Medulla oblongata (tissue), 1 donor: ENCODE measurements around the gene CNDP2.

Source experiments
- DNase-seq: peaks from one replicate; pipeline ENCODE4 v3.0.0-alpha.2; 2015; ENCODE audit errors: extremely low spot score

The CNDP2 gene

GRCh38 chr18:74495581-74496507 lies at the start of gene CNDP2:
Gene CNDP2, plus strand, starts transcription at chr18:74496363. Its CDS starts 3,611 bp downstream, at chr18:74499974.
- DNase-seq, result peak; percentile 100

DNA sequence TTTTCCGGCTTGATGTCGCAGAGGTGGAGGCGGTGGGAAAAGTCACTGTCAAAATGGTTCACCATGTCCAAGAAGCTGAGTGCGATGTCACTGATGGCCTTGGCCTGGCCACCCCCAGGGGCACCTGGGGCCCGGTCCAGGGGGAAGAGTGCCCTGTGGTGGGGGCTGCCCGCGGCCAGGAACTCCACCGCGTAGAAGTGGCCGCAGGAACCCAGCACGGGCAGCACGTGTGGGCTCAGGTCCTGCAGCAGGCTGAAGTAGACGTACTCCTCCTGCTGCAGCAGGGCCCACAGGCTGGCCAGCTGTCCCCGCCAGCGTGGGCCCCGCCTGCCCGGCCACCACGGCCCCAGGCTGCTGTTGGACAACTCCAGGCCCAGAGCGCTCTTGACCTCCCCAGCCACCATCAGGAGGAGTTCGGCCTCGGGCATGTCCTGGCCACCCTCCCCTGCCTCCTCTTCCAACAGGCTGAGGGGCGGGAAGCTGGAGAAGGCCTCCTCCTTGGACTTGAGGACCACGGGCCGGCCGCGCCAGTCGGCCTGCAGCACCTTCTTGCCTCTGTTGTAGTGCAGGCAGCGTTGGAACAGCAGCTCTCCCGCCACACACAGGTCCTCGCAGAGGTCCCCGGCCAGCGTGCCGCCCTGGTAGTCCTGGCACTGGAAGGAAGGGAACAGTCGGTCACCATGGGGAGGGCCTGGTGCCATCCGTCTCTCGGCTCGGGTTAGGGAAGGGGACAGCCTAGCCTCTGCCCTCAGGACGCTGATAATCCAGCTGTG lies 49.3 kb upstream of the CNDP2 start:
- DNase-seq, result no peak

DNA sequence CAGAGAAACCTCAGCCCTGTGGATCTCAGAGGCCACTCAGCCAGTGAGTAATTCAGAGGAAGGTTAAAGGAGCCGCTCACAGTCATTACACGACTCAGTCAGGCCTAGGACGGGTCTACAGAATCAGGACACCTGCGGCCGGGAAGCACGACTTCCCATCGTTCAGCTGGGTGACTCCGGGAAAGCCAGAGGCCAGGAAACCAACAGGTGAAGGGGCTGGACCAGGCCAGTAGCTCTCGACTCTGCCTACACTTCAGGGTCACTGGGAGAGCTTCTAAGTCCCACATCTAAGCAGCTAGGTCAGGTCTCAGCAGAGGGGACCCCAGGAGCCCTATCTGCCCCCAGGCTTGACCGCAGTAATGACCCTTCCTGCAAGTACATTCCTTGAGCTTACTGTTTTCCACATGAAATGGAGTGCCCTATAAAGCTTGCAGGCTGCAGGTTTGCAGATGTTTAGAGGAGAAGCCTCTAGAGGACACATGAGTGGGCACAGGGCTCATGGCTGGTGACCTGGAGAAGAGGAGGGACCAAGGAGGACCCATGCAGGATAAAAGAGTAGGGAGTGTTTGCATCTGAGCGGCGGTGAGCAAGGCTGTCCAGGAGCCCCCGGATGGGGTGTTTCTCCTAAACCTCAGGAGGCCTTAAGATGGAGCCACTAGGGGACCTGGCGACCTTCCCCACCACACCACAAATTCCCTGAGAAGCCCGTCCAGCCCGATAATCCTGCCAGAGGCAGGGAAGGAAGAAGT lies 48.6 kb upstream of the CNDP2 start:
- no peak for DNase-seq

DNA sequence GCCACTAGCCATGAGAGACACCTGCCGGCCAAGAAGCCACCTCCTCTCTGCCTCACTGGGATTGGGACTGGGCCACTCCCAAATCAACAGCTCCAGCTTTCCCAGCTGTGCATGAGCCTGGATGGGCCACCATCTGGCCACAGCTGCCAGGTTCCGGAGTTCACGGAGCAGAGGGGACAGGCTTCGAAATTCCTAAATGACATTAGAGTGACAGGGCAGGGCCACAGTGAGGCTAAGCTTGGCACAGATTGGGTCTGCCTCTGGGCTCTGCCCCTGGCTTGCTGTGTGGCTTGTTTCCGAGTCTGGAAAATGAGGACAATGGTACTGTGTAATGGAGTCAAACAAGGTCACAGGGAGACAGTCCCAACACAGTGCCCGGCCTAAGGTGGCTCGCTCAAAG lies 45.5 kb upstream of the CNDP2 start:
- DNase-seq, result peak; percentile 89

DNA sequence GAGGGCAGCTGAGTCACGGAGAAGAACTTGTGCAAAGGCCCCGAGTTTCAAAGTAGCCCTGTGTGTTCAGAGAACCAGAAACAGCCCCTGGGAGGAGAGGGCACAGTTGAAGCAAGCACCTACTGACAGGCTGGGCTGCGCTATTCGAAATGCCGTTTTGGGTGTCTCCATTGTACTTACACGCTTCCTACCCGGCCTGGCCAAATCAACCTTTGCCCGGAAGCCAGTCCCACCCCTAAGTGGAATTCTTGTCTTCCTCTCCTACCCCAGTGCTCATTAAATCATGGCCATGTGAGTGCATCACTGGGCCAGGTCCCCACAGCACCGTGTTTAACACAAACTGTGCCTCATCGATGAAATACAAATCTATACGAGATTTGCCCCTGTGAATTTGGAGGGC lies 45.0 kb upstream of the CNDP2 start:
- no peak for DNase-seq

DNA sequence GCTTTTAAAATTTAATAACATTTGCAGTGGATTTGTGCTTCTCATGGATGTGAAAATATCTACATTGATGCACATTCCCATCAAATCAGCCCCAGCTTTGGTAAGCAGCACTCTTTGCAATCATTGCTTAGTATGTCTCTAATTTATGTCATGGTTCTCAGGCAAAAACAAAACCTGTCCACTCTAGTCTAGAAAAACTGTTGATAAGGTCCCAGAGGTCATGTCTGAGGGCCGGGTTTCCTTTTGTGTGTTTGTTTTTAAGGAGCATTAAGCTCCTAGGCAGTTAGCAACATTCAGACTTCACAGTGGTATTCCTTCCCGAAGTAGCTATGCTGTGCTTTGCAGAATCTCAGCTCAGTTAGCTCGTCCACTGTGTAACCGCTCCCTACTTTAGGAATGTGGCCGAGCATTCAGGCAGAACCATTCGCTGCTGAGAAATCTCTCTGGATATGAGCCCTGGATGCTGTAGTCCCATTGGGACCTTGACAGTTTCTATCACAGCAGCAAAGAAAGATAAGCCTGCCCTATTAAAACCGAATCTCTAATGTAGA lies 43.1 kb upstream of the CNDP2 start:
- no peak for DNase-seq

GRCh38 chr18:74453642-74454198 lies 42.4 kb upstream of the CNDP2 start:
- DNase-seq, result no peak

GRCh38 chr18:74454279-74454751 lies 41.8 kb upstream of the CNDP2 start:
- peak; percentile 91 for DNase-seq

DNA sequence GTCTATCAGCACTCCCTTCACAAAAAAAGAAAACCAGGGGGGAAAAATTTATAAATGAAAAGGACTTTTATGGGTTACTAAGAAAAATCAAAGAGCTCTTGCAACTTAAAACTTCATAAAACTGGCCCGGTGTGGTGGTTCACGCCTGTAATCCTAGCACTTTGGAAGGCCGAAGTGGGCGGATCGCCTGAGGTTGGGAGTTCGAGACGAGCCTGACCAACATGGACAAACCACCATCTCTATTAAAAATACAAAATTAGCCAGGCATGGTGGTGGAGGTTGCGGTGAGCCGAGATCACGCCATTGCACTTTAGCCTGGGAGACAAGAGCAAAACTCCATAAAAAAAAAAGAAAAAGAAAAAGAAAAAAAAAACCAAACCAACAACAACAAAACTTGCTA lies 40.8 kb upstream of the CNDP2 start:
- no peak for DNase-seq

DNA sequence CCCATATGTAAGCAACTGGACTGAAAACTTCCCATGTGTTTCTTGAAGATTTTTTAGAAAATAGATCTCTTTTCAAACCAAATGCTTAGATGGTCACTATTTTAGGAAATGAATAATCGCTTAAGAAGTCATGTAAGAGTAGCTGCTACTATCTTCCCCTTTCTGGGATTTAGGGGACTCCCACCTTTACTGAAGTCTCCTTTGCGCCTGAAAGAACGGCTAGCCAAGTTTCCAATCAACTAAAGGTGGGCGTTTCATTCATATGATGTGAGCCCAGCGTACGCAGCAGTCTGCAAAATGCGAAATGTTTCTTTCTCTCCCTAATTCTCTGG lies 40.2 kb upstream of the CNDP2 start:
- DNase-seq, result no peak

GRCh38 chr18:74456349-74457042 lies 39.7 kb upstream of the CNDP2 start:
- no peak for DNase-seq

DNA sequence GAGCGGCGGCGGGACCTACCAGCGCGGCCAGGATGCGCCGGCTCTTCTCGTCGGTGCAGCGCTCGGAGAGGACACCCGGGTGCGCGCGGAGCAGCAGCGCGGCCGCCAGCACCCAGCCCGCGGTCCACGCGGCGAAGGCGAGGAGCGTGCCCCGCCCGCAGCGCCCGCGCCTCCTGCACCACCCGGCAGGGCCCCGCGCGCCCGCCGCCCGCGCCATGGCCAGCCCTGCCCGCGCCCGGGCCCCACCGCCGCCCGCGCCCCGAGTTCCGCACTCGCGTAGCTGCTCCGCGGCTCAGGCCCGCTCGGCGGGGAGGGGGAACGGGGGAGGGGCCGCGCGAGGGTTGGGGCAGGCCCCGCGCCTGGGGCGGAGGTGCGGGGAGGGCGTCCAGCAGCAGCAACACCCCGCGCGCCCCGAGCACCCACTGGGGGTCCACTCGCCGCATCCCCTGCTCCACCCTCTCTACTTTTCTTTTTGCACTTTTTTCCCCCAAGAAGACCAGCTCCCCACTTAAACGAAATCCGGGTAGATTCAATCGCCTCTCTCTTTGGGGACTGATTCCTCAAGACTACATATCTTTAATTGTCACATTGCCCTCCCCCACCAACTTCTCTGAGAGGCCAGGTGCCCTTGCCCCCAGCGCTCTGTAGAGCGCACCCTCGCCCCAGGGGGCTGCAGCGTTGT lies 39.0 kb upstream of the CNDP2 start, which contains the start of gene DIPK1C:
DIPK1C (minus strand) TSS at position 266 of the 682 bp plus-strand sequence; CDS start at position 217, 49 bp downstream.
- peak; percentile 49 for DNase-seq

DNA sequence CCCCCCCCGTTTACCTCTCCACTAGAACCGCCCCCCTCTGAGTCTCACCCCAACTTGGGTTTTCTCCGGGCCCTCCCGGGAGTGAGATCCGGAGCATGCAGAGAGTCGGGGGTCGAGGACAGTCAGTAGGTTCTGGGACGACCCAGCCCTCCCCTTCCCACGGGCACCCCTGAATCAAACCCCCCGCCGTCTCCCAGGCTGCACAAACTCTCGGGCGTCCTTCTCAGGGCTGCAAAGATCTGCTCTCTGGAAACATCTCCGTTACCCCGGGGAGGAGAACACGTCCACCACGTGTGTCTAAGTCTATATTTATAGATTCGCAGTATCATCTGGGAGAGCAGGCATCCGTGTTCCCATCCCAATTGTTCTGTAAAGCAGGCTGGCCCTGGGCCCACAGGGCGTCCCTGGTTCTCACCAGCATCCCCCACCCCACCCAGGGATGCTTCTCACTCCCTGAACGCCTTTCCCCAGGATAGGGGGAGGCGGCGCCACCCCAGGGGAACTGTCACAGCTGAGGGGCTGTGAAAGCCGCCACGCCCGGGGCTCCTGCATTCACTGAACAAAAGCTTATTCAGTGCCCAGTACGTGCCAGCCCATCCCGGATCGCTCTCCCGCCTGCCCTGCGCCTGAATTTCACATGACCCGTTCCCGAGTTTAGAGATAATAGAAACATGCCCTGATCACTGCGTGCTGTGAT lies 38.3 kb upstream of the CNDP2 start:
- peak; percentile 84 for DNase-seq

GRCh38 chr18:74459889-74460288 lies 36.3 kb upstream of the CNDP2 start:
- peak; percentile 46 for DNase-seq

GRCh38 chr18:74460825-74461224 lies 35.3 kb upstream of the CNDP2 start:
- no peak for DNase-seq

DNA sequence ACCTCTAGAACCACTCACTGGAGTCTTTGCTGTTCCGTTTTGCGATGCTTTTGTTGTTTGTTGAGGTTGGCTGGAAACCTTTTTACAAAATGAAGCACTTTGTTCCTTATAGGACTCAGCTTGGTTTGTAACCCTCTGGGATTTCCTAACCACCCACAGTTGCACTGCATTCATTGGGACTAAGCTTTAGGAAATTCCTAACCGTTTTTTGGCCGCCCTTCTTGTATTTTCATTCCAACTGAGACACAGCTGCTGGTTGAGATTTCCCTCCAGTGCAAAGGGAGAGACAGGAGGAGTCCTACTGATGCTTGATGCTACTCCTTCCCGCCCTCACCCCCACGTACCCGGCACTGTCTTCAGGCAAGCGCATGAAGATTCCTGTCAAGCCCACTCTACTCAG lies 32.9 kb upstream of the CNDP2 start:
- DNase-seq, result no peak

GRCh38 chr18:74463983-74464382 lies 32.2 kb upstream of the CNDP2 start:
- DNase-seq, result no peak

DNA sequence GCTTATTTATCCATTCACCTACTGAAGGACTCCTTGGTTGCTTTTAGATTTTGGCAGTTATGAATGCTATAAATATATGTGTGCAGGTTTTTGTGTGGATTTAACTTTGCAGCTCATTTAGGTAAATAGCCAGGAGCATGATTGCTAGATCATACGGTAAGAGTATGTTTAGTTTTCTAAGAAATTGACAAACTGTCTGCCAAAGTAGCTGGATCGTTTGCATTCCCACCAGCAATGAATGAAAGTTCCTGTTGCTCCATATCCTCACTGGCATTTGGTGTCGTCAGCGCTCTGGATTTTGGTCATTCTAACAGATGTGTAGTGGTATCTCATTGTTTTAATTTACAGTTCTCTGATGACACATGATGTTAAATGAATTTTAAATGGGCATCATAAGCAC lies 30.4 kb upstream of the CNDP2 start:
- DNase-seq, result no peak

DNA sequence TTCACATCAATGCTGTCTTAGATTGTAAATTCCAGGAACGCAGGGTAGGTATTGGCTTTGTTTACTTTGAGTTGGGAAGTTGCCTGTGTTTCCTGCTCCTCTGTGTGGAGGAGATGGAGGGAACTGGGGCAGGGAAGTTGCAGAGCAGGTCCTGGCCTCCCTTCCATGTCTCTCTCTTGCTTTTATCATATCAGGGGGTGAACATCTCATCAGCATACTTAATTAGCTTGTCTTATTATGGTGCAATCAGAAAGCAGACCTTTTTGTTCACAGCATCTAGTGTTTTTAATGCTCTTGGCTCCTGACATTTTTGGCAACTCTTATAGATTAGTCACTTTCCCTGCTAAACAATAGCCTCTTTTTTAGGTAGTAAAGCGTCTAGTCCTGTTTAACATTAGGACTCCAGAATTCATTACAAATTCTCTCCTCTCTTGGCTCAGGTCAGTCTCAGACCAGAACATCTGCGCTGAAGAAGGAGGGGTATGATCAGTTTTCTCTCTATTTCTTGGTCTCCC lies 27.6 kb upstream of the CNDP2 start:
- no peak for DNase-seq
